IPS-NIHi11 (cell line): ENCODE measurements around the gene AIFM1.

ENCODE experiments used
- DNase-seq: peaks from one replicate; pipeline ENCODE4 v3.0.0; 2012; ENCODE audit warnings: mixed read lengths, low spot score

Gene AIFM1

DNA sequence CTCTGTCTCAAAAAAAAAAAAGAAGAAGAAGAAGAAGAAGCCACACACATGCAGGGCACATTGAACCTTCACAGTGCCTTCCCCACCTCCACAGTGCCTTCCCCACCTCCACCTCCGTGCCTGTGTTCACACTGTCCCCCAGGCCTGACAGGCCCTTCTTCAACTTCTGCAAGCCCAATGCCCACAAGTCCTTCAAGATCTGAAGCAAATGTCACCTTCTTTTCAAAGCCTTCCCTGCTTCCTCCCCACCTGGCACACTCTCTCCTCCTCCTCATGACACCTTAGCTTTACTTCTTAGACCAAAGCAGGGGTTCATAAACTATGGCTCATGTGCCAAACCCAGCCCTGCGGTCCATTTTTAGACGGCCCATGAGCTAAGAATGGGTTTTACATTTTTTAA is 75.3 kb downstream of the AIFM1 start:
- DNase-seq, result no peak

DNA sequence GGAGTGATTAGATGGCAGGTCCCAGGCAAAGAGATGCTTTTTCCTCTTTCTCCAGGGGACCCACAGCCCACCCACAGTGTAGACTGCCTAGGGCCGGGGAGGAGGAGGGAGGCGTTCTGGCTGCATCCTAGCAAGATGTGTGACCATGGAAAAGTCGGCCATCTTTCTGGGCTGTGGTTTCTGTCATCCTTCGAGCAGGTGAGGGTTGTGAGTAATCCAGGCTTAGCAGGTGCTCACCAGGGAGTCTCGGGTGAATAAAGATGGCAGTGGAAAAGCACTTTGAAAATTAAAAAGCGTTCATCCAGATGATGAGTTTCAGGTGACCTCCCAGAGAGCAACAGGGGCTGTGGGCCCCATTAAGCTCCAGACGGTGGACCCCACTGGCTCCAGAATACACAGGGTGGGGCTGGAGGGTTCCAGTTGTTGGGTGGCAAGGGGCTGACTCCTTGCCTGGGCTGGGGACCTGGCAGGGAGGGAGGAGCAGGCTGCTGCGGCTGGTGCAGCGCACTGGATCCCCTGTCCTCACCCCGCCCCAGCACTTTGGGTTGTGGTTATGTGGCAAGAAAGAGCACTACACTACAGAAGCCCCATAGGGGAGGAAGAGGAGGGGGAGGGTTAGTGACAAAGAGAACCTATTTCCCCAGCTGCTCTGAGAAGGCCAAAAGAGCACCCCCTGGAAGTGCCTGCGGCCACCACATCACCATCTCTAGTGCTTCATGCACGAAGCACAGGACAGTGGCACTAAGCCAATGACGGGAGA is 79.0 kb downstream of the AIFM1 start:
- no peak for DNase-seq

DNA sequence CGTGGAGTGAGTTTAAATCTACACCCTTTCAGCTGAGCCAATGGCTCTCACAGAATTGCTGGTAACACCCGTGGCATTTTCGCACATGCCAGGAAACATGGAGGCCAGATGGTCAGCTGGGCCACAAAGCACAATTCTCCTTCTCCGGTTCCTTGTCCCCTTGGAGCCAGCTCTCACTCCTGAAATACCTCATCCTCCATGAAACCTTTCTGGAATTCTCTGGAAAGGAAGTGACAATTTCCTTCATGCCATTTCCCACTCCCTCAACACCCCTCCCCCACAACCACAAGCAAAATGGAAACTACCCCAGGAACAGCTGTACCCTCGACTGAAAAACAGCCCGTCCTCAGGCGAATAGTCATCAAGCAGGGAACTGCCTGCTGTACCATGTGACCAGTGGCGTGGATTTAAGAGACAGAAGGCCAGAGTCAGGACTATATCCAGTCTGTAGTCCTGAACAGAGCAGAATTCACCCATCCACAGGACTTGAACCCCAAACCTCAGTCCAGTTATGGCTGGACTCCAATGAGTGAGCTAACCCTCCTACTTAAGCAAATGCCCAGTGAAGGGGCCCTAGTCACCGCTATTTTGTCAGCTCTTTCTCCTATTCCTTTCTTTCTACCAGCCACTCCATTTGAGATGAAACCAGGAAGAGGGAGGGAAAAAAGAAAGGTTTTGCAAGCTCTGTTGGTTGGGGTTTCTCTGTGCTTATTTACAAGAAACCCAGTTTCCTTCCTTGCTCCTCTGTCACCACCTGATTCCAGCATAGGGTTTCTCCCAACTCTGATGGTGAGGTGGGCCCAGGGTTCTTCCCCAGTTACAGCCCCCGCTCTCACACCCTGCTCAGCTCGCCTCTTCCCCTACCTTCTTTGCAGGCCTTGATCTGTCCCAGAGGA is 79.8 kb downstream of the AIFM1 start:
- DNase-seq, result no peak

DNA sequence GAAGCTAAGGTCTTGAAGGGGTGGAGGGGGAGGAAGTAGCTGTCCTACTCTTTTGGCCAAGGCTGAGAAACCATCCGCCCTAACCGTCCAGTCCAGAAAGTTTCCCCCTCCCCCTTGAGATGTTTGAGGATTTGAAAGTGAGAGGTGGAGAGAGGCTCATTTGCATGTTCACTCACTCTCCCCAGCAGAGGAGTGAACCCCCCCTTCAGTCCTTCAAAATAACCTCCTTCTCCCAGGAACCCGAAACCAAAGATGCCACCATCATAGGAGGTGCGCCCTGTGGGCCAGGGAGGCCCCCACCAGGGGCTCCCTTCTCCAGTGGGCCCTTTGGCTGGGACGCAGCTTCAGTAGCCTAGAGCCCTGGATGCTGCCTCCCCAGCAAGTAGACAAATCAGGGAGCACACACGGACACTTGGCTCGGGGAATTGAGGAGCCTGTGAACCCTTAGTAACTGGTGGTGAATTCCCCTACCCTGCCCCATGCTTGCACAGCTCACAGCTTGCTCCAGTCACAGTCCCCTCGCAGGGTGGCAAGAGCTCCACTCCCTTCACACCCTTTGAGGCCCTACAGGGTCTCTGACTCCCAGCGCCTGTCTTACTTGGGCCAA is 80.9 kb downstream of the AIFM1 start:
- DNase-seq, result no peak

DNA sequence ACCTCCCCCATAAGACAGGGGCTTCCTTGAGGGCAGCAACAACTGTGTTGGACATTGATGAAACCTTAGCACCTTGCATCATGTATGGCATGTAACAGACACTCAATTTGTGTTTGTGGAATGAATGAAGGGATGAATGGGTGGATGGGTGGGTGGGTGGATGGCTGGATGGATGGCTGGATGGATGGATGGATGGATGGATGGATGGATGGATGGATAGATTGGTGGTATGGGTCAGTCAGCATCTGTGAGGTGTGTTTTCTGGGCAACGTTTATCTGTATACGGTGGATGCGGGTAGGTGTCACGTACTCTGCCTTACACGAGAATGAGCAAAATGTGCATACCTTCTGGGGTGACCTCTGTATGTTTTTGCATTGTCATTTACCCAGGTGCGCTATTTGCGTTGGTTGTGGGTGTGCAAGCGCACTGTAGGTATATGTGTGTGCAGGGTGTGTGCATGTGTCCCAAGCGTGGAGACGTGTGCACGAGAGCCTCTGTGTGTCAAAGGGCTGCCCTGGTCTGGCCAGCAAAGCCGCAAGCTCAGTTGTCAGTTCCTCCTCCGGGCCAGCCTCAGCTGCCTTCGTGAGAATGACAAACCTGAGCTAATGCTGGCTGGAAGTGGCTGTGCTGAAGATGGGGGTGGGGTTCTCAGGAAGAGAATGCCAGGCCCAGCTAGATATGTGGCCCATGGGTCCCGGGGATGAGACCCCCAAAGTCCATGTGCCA is 81.8 kb downstream of the AIFM1 start:
- no peak for DNase-seq

DNA sequence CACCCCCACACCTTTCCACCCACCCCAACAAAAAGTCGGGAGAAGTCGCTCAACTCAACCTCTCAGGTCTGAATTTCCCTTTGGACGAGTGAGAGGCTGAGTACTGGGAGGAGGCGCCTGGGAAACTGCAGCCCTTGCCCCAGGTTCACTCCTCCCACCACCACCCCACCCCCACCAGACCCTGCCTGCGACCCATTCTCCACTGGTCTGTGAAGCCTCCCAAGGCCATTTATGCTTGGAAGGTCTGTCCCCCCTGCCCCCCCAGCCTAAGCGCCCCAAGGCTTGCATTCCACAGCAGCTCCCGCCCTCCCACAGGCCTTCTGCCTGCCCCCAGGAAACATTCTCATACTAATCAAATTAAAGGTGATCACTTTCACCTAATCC is 82.5 kb downstream of the AIFM1 start:
- peak; percentile 34 for DNase-seq

DNA sequence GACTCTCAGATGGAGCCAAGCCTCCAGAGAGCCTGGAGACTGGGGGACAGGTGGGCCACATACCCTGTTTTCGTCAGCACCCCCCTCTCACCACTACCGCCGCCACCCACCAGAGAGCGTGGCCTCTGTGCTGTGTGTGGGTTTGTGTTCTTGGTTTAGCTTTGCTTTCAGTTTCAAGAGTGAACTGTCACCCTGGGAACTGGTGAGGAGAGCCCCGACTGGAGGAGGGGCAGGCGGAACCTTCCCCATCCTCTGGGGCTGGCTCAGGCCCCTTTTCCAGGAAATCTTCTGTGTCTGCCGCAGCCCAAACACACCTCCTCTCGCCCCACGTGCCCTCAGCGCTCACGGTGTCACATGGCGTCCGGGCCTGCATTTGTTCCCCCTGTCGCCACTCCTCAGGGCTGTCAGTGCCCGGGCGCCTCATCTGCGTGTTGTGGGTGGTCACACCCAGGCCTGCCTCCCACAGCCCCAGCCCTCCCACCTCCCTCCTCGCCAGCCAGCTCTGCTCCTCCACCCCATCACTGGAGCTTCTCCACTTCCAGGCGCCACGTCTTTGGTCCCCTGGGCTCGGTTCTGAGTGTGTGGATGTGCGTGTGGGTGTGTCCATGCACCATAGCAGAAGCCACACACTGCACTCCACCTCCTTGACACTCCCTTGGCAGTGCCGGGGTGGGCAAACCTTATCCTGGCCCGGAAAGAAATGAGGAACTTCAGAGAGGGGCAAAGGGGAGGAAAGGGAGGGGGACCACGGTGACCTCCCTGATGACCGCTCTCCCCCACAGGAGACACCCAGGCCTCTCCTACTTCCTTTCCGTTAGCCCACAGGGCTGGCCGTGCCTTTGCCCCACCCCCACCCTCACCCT is 83.2 kb downstream of the AIFM1 start:
- DNase-seq, result no peak

DNA sequence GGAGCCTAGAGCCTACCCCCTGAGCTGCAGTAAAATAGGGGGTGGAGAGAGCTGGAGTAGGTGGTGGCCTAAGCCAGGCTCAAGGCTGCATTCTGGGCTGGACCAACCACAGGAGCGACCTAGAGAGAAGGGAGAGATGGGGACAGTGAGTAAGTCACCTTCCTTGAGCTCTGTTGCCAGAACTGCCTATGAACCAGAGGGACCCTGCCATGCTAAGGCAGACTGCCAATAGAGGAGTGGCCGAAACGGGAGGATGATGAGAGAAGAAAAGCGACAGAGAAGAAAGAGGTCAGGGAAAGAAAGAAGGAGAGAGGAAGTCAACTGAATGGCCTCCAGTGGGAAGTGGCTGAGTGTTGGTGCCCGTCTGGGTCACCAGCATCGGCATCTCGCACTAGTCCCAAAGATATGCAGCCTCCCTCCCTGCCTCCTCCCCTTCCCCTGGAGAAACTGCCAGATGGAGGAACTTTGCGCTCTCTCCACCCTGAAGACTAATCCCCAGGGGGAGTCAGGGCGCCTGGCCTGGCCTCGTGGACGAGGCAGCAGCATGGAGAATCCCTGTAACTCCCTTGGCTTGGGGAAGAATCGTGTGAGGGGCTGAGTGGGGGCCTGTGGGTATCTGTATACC is 84.1 kb downstream of the AIFM1 start:
- no peak for DNase-seq

DNA sequence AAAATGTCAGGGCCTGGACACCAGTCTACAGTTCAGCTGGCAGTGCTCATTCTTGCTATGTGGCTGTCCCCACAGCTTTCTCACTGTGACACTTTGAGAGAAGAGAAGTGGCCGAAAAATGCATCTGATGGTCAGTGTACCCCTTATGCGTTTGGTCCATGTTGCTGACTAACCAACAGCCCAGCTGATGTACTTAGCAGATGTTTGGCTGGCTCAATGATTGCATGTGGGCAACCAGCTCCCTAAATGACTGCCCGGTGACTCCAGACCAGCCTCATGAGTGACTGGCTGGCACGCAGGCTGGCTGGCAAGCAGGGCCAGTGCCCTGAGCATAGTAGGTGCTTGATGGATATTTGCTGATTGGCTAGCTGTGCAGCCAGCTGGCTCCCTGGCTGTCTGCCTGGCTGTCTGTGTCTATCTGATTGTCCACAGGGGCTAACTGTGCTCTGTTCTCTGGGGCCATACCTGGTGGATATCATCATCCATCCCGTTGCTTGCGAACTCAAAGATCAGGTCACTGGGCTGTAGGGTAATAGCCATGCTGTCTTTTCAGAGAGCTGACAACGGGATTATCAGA is 84.8 kb downstream of the AIFM1 start:
- DNase-seq, result no peak

DNA sequence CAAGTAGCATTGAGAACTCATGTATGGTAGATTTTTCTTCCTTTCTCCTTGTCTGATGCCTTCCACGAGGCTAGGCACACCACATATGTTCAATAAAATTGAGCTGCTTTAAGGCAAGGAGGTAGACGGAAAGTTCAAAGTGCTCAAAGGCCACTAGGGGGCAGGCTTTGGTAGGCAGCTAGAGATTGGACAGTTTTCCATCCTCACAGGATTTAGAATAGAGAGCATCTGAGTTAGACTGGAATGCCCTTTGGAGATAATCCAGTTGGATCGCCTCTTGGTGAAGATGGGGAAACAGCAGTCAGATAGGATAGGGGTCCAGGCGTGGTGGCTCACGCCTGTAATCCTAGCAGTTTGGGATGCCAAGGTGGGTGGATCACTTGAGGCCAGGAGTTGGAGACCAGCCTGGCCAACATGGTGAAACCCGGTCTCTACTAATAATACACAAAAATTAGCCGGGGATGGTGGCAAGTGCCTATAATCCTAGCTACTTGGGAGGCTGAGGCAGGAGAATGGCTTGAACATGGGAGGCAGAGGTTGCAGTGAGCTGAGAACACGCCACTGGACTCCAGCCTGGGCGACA is 85.7 kb downstream of the AIFM1 start:
- DNase-seq, result peak; percentile 64
